ENCODE results near the gene C5. TPM values are rescaled to one million over a fixed set of nuclear protein-coding genes. Genes with fewer than 3 reads are reported as not detected.

The C5 gene
- total and polyA plus RNA-seq, 9 of the 15 experiments (the other 6 are each of a cell fraction or from before 2014, with no cell fraction given), result 0.08 to 0.91 (median 0.42) TPM

GRCh38 chr9:121038804-121039203 lies 11.3 kb downstream of the C5 start (continued):
- TF ChIP-seq ZEB2 (IDR thresholded peaks at IDR 0.05) (no peak), HCFC1 (IDR thresholded peaks at IDR 0.05; ENCODE audit: low read depth, low read length) (no peak), E2F5 (CRISPR knock-in tag; IDR thresholded peaks at IDR 0.05) (no peak), MEF2A (IDR thresholded peaks at IDR 0.05; ENCODE audit: control insufficient read depth, low read depth, low read length) (no peak), ZNF707 (CRISPR knock-in tag; conservative IDR thresholded peaks at IDR 0.05) (no peak), ZBTB17 (CRISPR knock-in tag; IDR thresholded peaks at IDR 0.05) (no peak), RERE (CRISPR knock-in tag; IDR thresholded peaks at IDR 0.05; ENCODE audit: borderline replicate concordance) (no peak)
- TF ChIP-seq, protein P1, sequence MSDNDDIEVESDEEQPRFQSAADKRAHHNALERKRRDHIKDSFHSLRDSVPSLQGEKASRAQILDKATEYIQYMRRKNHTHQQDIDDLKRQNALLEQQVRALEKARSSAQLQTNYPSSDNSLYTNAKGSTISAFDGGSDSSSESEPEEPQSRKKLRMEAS (CRISPR knock-in tag; IDR thresholded peaks at IDR 0.05), result no peak
